Adipose tissue (tissue), 3 donors: ENCODE results near the gene JMJD7. TPM values are rescaled to one million over a fixed set of nuclear protein-coding genes. Genes with fewer than 3 reads are reported as not detected.

Experiments
- H3K27ac ChIP-seq: one replicate; pipeline ENCODE4 v1.5.1; 2013; ENCODE audit warnings: low read depth, low read length
- WGBS, 3 donors: extraction: QIAGEN DNeasy Blood & Tissue Kit; methylation state at CpG; one replicate each; pipeline ENCODE4 v1.1.7; 2013; 5-methylcytosine and 5-hydroxymethylcytosine counted together
- polyA plus RNA-seq, 3 donors: library from polyadenylated mRNA; stranded (reverse); fragments of 200-250 nt; gene quantifications; one replicate each; pipeline ENCODE4 v1.2.3, GENCODE V29; 2013
- donor health status: healthy with polysubstance abuse.
- donor health status: Bipolar disorder and iron deficiency.
- donor health status: healthy.

JMJD7 gene
- 10 to 100 TPM in 2 of 3 donors, 1 to 10 TPM in 1; 8.5 to 15.5 (median 10.3) TPM for polyA plus RNA-seq

GRCh38 chr15:41827880-41828806 lies at the start of gene JMJD7:
Gene JMJD7 (plus strand): TSS chr15:41828092. CDS start chr15:41828125, 33 bp downstream.
- WGBS, 3 donors, result 0 to 1% (median 1%) methylated on average over 52 to 66 of the region's 66 CpGs
- H3K27ac ChIP-seq, result peak within 1 kb of the TSS; percentile 45

DNA sequence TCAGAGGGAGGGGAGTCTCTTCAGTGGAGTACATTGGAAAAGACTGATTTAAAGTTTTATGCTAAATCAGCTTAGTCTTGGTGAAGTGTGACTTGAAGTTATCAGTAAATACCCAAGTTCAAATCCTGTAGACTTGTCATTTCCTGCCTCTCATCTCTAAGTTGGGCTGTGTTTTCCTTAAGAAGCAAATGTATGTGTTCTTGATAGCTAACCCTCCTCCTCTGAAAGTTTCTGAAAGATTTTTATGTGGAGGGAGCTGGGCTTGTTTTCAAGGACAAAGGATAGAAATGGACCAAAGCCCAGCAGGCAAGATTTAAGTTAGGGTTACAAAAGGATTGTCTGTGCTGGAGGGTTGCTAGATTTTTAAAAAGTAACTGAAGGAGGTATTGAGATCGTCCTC lies 49.4 kb upstream of the JMJD7 start:
- WGBS, 3 donors, result 65 to 91% (median 78%) methylated on average over 1 of the region's 1 CpG
- no peak overlapping the region for H3K27ac ChIP-seq

DNA sequence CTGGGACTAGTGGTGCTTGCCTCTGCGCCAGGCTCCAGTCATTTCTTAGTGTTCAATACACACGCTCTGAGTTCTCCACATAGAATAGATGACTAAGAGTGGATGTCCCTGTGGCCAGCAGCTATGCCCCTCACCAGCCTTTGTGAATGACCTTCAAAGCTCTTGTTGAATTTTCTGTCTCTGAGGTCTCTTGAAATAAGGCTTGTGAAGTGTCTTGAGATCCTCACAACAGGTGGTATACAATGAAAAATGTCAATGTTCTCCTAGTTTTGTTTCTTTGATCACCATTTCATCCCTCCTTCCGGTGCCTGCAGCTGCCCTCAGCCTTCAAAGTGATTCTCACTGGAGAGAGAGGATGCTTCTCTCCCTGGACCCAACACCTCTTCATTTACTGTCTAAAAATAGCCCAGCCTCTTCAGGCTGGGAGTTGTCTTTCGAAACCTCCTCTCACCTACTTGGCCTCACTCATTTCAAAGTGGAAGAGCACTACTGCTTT lies 48.2 kb upstream of the JMJD7 start:
- WGBS, 3 donors, result 72 to 84% (median 79%) methylated on average over 4 of the region's 4 CpGs
- H3K27ac ChIP-seq, result no peak overlapping the region

DNA sequence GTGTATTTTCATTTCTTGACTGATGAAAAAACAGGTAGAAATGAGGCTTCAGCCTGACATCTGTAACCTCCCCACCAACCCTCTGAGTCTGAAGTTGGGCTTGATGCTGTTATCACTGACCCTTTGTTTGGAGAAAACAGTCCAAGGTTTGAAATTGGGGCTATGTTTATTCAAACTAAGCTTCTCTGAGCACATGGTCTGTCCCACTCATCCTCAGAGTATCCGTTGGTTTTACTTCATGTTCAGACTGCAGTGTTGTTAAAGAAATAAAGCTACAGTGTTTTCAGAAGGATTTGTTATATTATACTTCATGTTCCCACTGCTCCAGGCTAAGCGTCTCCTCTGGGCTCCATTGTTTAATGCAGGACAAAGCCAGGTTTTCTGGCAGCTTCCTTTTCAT lies 47.6 kb upstream of the JMJD7 start:
- H3K27ac ChIP-seq, result no peak overlapping the region
- 53 to 63% (median 55%) methylated on average over 2 of the region's 2 CpGs for WGBS, 3 donors

DNA sequence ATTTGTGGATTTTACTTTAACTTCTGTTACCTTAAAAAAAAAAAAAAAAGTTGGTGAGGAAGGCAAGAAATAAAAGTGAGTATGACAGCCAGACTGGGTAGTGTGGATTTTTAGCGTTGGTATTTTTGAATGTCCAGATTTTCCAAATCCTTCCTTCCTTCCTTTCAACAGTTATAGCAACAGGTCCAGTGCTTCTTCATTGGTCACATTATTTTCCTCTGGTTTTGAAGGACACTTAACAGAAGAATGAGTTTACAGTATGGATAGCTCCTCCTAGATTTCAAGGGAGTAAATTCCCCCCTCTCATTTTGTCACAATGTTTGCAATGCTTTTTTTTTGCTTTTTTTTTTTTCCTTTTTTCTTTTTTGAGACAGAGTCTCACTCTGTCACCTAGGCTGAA lies 47.2 kb upstream of the JMJD7 start:
- no peak overlapping the region for H3K27ac ChIP-seq
- WGBS, 3 donors, result 35 to 71% (median 45%) methylated on average over 1 of the region's 1 CpG

GRCh38 chr15:41782371-41783282 lies 45.3 kb upstream of the JMJD7 start:
- 86 to 90% (median 87%) methylated on average over 5 of the region's 5 CpGs for WGBS, 3 donors
- H3K27ac ChIP-seq, result no peak overlapping the region

- 20 to 88% (median 82%) methylated on average over 1 of the region's 1 CpG for WGBS, 3 donors
- H3K27ac ChIP-seq, result no peak overlapping the region
Measured at GRCh38 chr15:41783296-41783695, 44.6 kb upstream of the JMJD7 start.

- 83 to 94% (median 84%) methylated on average over 3 of the region's 3 CpGs for WGBS, 3 donors
- no peak overlapping the region for H3K27ac ChIP-seq
Measured at GRCh38 chr15:41788262-41788661, 39.6 kb upstream of the JMJD7 start.

DNA sequence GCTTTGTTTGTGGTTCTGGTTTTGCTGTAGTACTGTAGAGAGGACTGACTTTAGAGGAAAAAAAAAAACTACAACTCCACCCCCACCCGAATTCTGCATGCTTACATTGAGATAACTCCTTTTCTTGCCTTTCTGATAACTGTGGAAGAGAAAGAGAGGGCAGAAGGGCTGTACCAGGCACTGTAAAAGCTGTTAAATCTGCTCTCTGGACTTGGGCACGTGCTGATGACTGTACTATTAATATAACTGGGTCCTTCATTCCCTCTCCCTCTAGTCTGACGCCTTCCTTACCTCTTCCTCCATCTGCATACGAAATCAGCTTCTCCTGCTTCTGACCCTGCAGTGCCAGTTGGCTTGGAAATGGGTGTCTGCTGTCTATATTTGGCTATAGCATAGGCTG lies 38.7 kb upstream of the JMJD7 start:
- no peak overlapping the region for H3K27ac ChIP-seq
- 62 to 66% (median 63%) methylated on average over 4 of the region's 4 CpGs for WGBS, 3 donors

DNA sequence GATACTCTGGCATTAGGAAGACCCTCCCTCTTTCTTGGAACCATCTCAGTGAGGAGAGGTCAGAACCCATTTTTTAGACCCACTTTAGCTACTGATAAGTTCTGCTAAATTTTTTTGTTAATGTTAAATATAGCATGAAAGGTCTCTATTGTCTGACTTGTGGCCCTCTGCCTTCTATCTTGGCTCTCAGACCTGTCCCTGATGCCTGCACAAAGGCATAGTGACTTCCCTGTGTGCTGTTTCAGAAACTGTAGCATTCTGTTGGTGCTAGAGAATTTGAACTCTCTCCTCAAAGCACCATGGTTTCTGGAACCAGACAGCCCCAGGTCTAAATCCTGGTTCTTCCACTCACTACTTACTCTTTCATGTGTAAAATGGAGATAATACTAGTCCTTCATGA lies 38.2 kb upstream of the JMJD7 start:
- no peak overlapping the region for H3K27ac ChIP-seq

GRCh38 chr15:41790169-41790568 lies 37.7 kb upstream of the JMJD7 start:
- WGBS, 3 donors, result 80 to 96% (median 81%) methylated on average over 3 of the region's 3 CpGs
- H3K27ac ChIP-seq, result no peak overlapping the region

- WGBS, 3 donors, result 35 to 77% (median 42%) methylated on average over 5 of the region's 5 CpGs
- no peak overlapping the region for H3K27ac ChIP-seq
Measured at GRCh38 chr15:41790756-41791546, 36.9 kb upstream of the JMJD7 start.

GRCh38 chr15:41791547-41791937 lies 36.4 kb upstream of the JMJD7 start:
- WGBS, 3 donors, result 77 to 94% (median 81%) methylated on average over 4 of the region's 4 CpGs
- H3K27ac ChIP-seq, result no peak overlapping the region

- H3K27ac ChIP-seq, result no peak overlapping the region
- 69 to 88% (median 80%) methylated on average over 5 of the region's 5 CpGs for WGBS, 3 donors
Measured at GRCh38 chr15:41792000-41792637, 35.8 kb upstream of the JMJD7 start.

DNA sequence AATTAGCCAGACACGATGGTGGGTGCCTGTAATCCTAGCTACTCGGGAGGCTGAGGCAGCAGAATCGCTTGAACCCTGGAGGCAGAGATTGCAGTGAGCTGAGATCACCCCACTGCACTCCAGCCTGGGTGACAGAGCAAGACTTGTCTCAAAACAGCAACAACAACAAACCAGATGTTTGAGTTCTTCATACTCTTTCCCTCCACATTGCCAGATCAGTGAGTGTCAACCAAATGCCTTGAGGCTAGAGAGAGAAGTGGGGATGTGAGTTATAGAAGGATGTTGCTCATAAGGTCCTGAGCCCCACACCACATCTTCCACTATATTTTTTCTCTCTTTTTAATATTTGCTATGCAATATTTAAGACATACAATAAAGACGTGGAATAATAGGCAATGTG lies 33.8 kb upstream of the JMJD7 start:
- no peak overlapping the region for H3K27ac ChIP-seq
- 84 to 90% (median 84%) methylated on average over 4 of the region's 4 CpGs for WGBS, 3 donors

- 50 to 77% (median 60%) methylated on average over 10 of the region's 10 CpGs for WGBS, 3 donors
Measured at GRCh38 chr15:41795996-41796856, 31.7 kb upstream of the JMJD7 start.

More at GRCh38 chr15:41795996-41796856, 31.7 kb upstream of the JMJD7 start:
- no peak overlapping the region for H3K27ac ChIP-seq
